Stimulated activated CD4-positive, alpha-beta T cell treated with anti-CD3 and anti-CD28 coated beads, TNF-alpha, amount 100 ng/mL, for 24 hours (primary cell): ENCODE measurements around the gene JAKMIP1.

Experiments used
- DNase-seq, 3 experiments: peaks; one replicate each; pipeline ENCODE4 v3.0.0-alpha.2; 2020; ENCODE audit warnings: low read depth in 3 of 3

JAKMIP1 gene

GRCh38 chr4:6119507-6120020 is 80.8 kb downstream of the JAKMIP1 start:
- no peak for DNase-seq

GRCh38 chr4:6118201-6118600 is 82.1 kb downstream of the JAKMIP1 start:
- DNase-seq = no peak

GRCh38 chr4:6116696-6117285 is 83.6 kb downstream of the JAKMIP1 start:
- DNase-seq = no peak

- DNase-seq = no peak
Observed at GRCh38 chr4:6115746-6116586, 84.4 kb downstream of the JAKMIP1 start.

GRCh38 chr4:6115342-6115741 is 85.0 kb downstream of the JAKMIP1 start:
- DNase-seq = no peak

GRCh38 chr4:6114601-6115000 is 85.7 kb downstream of the JAKMIP1 start:
- DNase-seq = no peak

- DNase-seq = no peak
Observed at GRCh38 chr4:6114181-6114580, 86.2 kb downstream of the JAKMIP1 start.

- DNase-seq = no peak
Observed at GRCh38 chr4:6113641-6114040, 86.7 kb downstream of the JAKMIP1 start.

- DNase-seq = no peak
Observed at GRCh38 chr4:6112606-6113290, 87.6 kb downstream of the JAKMIP1 start.

GRCh38 chr4:6111354-6111960 is 88.9 kb downstream of the JAKMIP1 start:
- no peak for DNase-seq

GRCh38 chr4:6110681-6111353 is 89.5 kb downstream of the JAKMIP1 start:
- no peak for DNase-seq

GRCh38 chr4:6109842-6110560 is 90.3 kb downstream of the JAKMIP1 start:
- no peak for DNase-seq

GRCh38 chr4:6107886-6108285 is 92.5 kb downstream of the JAKMIP1 start:
- DNase-seq = no peak

GRCh38 chr4:6107114-6107791 is 93.1 kb downstream of the JAKMIP1 start:
- DNase-seq = no peak

GRCh38 chr4:6106156-6106555 is 94.2 kb downstream of the JAKMIP1 start:
- no peak for DNase-seq

GRCh38 chr4:6105311-6105911 is 94.9 kb downstream of the JAKMIP1 start:
- DNase-seq = no peak

GRCh38 chr4:6104541-6105130 is 95.7 kb downstream of the JAKMIP1 start:
- DNase-seq = no peak

- no peak for DNase-seq
Observed at GRCh38 chr4:6097581-6097980, 102.8 kb downstream of the JAKMIP1 start.

- no peak for DNase-seq
Observed at GRCh38 chr4:6095897-6096296, 104.5 kb downstream of the JAKMIP1 start.
